Hematopoietic multipotent progenitor cell treated with erythropoietin and hydrocortisone succinate and interleukin-3 and kit ligand, for 6 days (in vitro differentiated cells): ENCODE measurements around the gene USP26.
"Not testable (repeated sequence)": the region's sequence is repeated elsewhere in the genome, so short reads cannot be mapped to it uniquely, and the experiment has no call there.

ENCODE experiments used
- DNase-seq: peaks from one replicate; pipeline ENCODE4 v3.0.0-alpha.2; 2015

Gene USP26

GRCh38 chrX:133007458-133007857, 89.5 kb downstream of the USP26 start:
- no peak for DNase-seq

GRCh38 chrX:133005616-133006015, 91.3 kb downstream of the USP26 start:
- no peak for DNase-seq

- DNase-seq = peak; percentile 15
These were observed 91.9 kb downstream of the USP26 start for GRCh38 chrX:133005042-133005441.

- DNase-seq = no peak
These were observed 97.7 kb downstream of the USP26 start for GRCh38 chrX:132999209-132999608.

GRCh38 chrX:132990835-132991234, 106.1 kb downstream of the USP26 start:
- no peak for DNase-seq

GRCh38 chrX:132986556-132986955, 110.4 kb downstream of the USP26 start:
- no peak for DNase-seq

GRCh38 chrX:132984058-132984650, 112.8 kb downstream of the USP26 start:
- DNase-seq = no peak

- DNase-seq = no peak
These were observed 113.4 kb downstream of the USP26 start for GRCh38 chrX:132983496-132983895.

GRCh38 chrX:132980035-132980434, 116.9 kb downstream of the USP26 start:
- DNase-seq = not testable (repeated sequence)
